ENCODE results near the gene PRTN3.

PRTN3 gene

DNA sequence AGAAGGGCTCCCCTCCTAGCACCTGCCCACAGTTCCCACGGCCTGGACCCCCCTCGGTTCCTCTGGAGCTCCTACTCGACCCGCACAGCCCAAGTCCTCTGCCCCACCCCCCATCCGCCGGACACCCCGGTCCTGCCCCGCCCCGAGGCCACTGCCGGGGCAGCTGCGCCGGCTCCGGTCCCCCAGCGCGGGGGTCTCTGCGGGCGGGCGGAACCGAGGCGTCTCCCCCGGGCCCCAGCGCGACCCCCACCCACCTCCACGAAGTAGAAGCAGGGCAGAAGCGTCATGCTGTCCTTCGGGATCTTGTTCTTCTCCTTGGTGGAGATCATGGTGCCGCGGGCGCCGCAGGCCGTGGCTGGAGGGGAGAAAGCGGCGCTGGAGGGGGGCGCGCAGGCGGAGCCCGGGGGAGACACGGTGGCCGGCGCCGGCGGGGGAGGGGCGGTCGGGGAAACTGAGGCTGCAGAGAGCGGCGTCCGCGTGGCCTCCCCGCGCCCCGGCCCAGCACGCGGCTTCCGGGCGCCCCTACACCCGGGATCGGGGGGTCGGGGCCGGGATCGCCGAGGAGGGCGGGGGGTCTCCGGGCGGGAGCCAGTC lies 19.5 kb upstream of the PRTN3 start:
- no peak for DNase-seq
- no peak overlapping the region for H3K27ac ChIP-seq
- intact Hi-C loops (cut with DNase I; ENCODE audit: low total_unique reads): no loop called here

DNA sequence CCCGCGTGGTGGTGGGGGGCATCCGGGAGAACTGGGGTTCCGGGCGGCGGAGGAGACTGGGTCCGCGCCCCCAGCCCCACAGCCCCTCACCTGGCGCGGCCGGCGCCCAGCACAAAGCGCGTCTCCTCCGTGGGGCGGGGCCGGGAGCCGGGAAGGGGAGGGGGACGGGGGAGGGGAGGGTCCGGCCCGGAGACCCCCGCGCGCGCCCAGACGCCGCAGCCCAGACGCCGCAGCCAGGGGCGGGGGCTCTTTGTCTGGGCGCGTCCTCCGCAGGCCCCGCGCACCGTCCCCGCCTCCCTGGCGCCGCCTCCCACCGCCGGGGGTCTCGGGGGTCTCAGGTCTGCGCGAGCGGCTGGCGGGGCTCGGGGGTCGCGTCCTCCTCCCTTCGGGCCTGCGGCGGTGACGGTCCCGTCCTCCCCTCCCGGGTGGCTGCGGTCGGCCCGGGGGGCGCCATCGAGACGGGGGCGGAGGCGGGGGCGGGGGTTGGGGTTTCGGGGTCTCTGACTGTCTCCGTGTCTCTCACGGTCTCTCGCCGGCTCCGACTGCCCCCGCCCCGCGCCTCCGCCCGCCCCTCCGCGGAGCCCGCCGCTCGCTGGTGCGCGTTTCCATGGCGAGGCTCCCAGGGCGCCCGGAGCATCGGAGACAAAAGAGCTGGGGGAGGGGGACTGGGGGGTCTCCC lies 18.8 kb upstream of the PRTN3 start, which contains the start of gene PLPPR3:
PLPPR3 (minus strand) TSS at position 131 of the 679 bp plus-strand sequence. CDS start 396 bp downstream, outside the sequence.
- H3K4me1 ChIP-seq: peaks cover 0 to 15% (median 14%) of the 10 kb centered on the region in 4 donors
- H3K9me3 ChIP-seq: no peaks in the 10 kb centered on the region
- no peak for DNase-seq
- TF ChIP-seq, protein P1, sequence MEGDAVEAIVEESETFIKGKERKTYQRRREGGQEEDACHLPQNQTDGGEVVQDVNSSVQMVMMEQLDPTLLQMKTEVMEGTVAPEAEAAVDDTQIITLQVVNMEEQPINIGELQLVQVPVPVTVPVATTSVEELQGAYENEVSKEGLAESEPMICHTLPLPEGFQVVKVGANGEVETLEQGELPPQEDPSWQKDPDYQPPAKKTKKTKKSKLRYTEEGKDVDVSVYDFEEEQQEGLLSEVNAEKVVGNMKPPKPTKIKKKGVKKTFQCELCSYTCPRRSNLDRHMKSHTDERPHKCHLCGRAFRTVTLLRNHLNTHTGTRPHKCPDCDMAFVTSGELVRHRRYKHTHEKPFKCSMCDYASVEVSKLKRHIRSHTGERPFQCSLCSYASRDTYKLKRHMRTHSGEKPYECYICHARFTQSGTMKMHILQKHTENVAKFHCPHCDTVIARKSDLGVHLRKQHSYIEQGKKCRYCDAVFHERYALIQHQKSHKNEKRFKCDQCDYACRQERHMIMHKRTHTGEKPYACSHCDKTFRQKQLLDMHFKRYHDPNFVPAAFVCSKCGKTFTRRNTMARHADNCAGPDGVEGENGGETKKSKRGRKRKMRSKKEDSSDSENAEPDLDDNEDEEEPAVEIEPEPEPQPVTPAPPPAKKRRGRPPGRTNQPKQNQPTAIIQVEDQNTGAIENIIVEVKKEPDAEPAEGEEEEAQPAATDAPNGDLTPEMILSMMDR (IDR thresholded peaks at IDR 0.05): no peak
- intact Hi-C loops (cut with DNase I; ENCODE audit: low total_unique reads): no loop called here
- H3K27ac ChIP-seq: no peak within 1 kb of the TSS
- H3K36me3 ChIP-seq: no peaks in the 10 kb centered on the region
- peak within 1 kb of the TSS in 1 of 2 donors; percentile 9 for H3K4me3 ChIP-seq
- H3K27me3 ChIP-seq: peaks cover 16 to 52% of the 10 kb centered on the region in 2 donors

More for the DNA sequence above, 19.5 kb upstream of the PRTN3 start:
- peaks cover 0 to 15% (median 14%) of the 10 kb centered on the region in 4 donors for H3K4me1 ChIP-seq
- peak overlapping the region in 1 of 2 donors; percentile 9 for H3K4me3 ChIP-seq
- TF ChIP-seq, protein P1 (IDR thresholded peaks at IDR 0.05): no peak
- peaks cover 16 to 52% of the 10 kb centered on the region in 2 donors for H3K27me3 ChIP-seq
- H3K36me3 ChIP-seq: no peaks in the 10 kb centered on the region
- no peaks in the 10 kb centered on the region for H3K9me3 ChIP-seq

DNA sequence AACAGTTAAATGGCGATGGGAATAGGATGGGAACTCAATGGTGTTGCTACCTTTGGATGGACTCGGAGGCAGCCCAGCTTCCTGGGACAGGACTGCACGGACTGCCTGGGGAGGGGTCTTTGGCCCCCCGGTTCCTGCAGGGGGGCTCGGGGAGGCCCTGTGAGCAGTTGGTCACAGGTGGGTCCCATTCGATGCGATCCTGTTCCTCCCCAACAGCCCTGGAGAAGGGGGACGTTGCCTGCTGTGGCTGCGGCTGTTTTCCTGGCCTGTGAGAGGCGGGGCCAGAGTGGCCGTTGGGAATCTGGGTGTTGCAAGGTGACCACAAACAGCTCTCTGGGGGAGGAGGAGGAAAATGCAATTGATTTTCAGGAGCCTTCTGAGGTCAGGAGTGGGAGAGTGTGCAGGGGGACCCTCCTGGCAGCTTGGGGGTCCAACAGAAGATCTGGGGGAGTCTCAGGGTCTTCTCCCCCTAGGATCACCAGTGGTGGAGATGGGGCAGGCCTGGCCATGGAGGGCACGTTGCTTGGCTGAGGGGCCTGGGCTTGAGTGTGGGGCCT lies 17.2 kb upstream of the PRTN3 start:
- intact Hi-C loops (cut with DNase I; ENCODE audit: low total_unique reads): no loop called here
- Histone ChIP-seq H3K27ac (no peak overlapping the region), H3K36me3 (no peaks in the 10 kb centered on the region), H3K4me1 (peaks cover 0 to 15% (median 14%) of the 10 kb centered on the region in 4 donors), H3K27me3 (peaks cover 16 to 68% of the 10 kb centered on the region in 2 donors), H3K4me3 (no peak overlapping the region), H3K9me3 (no peaks in the 10 kb centered on the region)
- no peak for DNase-seq
- TF ChIP-seq, protein P1 (IDR thresholded peaks at IDR 0.05): no peak

DNA sequence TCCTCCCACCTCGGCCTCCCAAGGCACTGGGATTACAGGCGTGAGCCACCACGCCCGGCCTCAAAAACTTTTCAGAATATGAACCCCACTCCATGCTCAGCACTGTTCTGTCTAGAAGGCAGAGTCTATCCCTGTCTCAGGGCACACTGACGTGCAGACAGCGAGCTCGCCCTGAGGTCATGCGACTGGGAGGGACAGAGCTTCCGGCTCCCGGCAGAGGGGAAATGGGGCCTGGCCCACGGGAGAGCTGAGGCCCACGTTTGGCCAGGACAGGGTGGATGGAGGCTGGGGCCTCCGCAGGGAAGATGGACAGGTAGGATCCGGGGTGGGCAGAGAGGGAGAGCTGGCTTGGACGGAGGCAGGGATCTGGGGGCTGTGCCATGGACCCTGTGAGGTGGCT lies 15.9 kb upstream of the PRTN3 start:
- Histone ChIP-seq H3K27me3 (peaks cover 16 to 77% of the 10 kb centered on the region in 2 donors), H3K4me1 (peaks cover 0 to 15% (median 14%) of the 10 kb centered on the region in 4 donors), H3K27ac (no peak overlapping the region), H3K9me3 (no peaks in the 10 kb centered on the region), H3K36me3 (no peaks in the 10 kb centered on the region), H3K4me3 (no peak overlapping the region)
- TF ChIP-seq, protein P1 (IDR thresholded peaks at IDR 0.05): no peak
- intact Hi-C loops (cut with DNase I; ENCODE audit: low total_unique reads): no loop called here
- no peak for DNase-seq

DNA sequence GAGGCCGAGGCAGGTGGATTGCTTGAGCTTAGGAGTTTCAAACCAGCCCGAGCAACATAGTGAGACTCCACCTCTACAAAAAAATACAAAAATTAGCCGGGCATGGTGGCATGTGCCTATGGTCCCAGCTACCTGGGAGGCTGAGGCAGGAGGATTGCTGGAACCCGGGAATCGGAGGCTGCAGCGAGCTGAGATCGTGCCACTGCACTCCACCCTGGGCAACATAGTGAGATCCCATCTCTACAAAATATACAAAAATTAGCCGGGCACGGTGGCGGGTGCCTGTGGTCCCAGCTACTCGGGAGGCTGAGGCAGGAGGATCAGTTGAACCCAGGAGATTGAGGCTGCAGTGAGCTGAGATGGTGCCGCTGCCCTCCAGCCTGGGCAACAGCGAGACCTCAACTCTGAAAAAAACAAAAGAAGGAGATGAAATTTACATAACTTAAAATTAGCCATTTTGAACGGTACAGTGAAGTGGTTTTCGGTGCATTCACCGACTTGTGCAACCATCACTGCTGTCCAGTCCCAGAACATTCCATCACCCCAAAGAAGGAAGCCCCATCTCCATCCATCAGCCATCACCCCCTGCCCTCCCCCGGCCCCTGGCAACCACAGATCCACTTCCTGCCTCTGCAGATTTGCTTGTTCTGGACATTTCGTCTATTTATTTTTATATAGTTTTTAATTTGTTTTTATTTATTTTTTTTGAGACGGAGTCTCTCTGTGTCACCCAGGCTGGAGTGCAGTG lies 14.7 kb upstream of the PRTN3 start:
- intact Hi-C loops (cut with DNase I; ENCODE audit: low total_unique reads): no loop called here
- no peak for DNase-seq
- Histone ChIP-seq H3K27ac (no peak overlapping the region), H3K4me1 (peaks cover 0 to 15% (median 14%) of the 10 kb centered on the region in 4 donors), H3K27me3 (peaks cover 16 to 85% of the 10 kb centered on the region in 2 donors), H3K4me3 (no peak overlapping the region), H3K36me3 (no peaks in the 10 kb centered on the region), H3K9me3 (no peaks in the 10 kb centered on the region)
- TF ChIP-seq, protein P1 (IDR thresholded peaks at IDR 0.05): no peak
